ENCODE data around the gene LRRTM2.
A peak's percentile ranks its signal among the peaks of the same experiment; 100 is the strongest.

Gene LRRTM2

DNA sequence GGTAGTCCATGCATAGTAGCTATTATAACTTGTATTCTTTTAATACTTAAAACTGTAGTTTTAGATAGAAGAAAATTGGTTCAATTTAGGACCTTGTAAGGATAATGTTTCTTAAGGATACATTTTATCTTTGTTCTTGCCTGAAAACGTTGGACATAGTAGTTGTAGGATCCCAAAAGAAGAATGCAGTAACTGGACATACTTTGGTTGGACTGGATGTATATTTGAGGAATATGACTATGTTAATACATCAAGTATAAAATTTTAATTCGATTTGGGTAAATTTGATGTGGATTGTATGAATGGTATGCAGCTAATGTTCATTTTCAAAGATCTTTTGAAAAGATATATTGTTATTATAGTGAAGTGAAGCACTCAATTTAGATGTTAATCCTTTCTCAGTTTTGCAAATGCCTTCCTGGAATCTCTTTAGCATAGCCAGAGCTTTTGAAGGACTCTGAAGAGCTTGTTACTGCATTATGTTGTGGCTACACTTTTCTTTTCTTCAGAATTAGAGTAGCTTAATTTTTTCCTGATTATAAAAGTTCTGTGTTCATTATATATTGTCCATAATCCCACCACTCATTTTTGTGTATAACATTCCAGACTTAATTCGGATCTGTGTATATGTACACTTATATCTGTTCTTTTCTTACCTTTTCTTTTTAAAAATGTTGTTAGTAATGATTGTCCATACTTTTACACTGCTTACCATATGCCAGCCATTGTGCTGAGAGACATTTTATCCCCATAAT lies 41.2 kb downstream of the LRRTM2 start:
- DNase-seq = no peak

DNA sequence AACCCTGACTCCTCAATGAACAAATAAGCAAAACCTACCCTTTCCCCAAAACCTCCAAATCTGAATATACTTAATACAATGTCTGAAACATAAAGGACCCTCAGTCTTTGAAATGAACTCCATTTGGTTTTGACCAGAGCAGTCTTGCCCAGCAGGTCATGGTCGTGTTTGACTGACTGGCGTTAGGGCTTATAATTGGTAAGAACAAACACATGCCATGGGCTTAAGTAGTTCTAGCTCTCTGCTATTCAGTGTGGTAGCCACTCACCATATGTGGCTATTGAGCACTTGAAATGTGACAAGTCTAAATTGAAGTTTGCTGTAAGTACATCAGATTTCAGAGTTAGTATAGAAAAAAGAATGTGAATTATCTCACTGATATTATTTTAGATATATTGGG lies 42.1 kb downstream of the LRRTM2 start:
- no peak for DNase-seq

DNA sequence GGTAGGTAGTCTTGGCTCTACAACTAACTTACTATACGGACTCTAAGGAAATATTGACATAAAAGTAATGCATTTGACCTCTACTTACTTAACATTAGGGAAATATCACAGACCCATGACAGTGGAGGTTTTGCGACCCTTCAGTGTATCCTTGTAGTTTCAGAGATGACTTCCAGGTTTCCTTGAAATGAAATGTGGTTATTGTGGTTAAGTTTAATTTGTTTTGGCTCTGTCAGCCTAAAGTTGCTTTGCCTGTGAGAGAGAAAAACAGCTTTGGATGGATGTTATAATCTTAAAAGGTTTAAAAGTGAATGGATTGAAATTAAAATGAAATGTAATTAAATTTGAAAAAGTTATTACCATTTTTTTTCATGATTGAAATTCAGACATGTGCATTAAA lies 42.9 kb downstream of the LRRTM2 start:
- DNase-seq = peak; percentile 52

DNA sequence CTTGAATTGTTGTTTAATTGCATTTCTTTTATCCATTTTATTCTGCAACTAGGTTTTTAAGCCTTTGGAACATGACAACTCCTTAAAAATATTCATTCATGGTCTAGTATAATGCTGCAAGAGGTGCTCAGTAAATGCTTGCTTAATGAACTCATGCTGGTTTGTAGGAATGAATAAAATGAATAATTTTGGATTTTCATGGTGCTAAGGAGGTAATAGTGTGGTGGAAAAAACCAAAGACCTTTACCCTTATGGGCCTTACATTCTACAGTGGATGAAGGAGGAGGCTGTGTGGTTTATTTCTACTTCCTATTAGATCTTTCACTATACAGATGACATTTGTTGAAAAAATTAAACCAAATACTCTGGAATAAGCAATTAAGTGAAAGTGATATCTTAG lies 43.4 kb downstream of the LRRTM2 start:
- DNase-seq = no peak

DNA sequence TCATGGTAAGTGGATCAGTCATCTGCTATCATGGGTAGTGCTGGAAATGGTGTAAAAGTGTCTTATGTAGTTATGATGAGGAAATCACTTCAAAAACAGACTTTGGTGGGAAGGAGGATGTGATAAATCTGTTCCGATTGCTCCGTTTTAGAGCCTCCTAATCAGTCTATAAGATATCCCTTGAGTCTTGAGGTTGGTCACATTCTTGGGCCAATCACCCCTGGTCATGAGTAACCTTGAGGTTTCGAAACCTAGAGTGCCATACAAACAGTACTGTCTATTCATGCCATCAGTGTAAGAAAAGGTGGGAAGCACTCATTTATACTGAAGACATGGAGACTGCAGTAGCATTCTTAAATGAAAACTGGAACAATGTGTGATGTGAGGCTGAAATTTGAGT lies 45.8 kb downstream of the LRRTM2 start:
- DNase-seq = no peak

DNA sequence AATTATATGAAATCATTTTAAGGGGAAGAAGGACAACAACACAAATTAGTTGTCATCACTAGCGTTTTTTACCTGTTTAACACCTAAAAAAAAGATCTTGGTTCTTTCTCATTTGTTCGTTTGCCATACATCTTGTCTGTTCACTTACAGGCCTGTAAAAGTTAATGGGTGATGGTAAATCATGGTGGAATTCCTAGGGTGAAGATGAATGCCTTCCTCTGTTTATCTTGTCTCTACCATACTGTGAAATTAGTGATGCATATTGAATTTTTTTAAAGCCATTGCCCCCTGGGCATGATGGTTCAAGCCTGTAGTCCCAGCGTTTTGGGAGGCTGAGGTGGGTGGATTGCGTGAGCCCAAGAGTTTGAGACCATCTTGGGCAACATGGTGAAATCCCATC lies 46.6 kb downstream of the LRRTM2 start:
- no peak for DNase-seq

DNA sequence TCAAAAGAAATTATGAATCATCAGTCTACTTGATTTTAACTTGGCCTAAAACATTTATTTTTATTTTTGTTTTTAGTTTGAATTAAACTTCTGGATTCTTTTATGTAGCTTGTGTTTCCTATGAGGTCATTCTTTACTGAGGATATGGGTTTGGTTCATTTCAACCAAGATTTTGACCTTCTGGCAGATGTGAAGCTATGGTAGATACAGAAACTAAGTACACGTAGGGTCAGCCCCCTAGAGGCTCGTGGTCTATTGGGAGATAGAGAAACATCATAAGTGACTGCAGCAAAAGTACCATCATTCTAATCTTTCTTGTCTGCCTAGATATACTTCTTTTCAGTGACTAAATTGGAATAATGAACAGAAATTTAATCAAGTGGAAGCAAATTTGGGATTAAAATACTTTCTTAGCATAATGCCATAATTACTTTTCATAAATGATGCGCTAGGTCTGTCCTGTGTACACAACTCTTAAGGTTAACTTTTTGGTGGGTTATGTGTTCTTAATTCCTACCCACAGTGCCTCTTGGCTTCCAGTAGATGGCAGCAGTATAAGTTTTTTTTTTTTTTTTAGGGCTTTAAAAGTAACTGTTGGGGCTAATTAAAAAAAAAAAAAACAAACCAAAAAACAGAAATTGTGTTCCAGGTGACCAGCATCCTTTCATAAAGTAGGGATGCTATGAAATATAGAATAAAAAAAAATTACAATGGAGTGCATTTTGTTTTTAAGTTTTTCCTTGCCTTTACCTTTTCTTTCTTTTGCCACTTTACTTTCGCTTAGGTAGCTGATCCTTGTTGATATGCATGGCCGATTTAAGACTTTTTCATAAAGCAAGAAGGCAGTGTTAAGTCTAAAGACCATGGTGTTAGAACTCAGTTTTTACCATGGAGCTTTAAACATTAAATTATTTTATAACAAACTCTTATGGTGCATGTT lies 49.9 kb downstream of the LRRTM2 start:
- peak; percentile 56 for DNase-seq

DNA sequence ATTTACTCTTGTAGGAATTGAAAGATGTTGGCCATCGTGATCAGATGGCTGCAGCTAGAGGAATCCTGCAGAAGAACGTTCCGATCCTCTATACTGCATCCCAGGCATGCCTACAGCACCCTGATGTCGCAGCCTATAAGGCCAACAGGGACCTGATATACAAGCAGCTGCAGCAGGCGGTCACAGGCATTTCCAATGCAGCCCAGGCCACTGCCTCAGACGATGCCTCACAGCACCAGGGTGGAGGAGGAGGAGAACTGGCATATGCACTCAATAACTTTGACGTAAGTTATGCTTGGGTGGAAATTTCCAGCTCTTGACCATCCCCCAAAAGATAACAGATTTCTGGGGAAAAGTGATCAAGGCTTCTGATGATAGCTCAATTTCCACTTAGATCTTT lies 50.6 kb downstream of the LRRTM2 start:
- DNase-seq = peak; percentile 37

DNA sequence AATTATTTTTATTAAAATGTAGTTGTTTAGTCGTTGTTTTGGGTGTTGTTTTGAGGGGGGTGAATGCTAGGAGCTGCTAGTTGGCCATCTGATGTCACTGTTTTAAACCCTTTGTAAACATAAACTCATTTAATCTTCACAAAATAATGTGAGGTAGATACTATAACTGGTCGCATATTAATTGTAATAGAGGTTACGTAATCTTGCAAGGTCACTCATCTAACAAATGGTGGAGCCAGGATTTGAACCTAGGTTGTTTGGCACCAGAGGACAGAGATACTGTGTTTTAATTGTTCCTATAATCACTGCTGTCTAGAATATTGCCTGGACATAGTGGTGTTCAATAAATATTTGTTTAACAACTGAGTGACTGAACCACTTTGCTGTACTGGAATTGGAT lies 54.4 kb downstream of the LRRTM2 start:
- DNase-seq = no peak

DNA sequence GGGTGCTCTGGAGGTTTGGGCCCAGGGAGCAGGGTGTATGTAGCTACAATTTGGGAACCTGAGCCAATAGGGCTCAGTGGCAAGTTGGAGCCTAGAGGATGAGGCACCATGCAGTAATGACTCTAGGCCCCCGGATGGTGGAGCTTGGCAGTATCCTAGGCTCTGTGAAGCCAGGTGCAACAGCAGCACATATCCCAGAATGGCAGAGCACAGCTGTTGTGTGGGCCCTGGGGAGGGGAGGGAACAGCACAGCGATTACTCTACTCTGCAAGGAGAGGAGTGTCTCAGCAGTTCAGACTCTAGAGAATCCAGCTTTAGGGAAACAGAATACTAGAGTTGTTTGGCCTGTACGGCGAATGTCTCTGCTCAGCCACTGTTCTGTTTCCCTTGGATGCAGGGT lies 56.1 kb downstream of the LRRTM2 start:
- DNase-seq = no peak
